ENCODE data around the gene CFAP46.

- TF ChIP-seq POLR2A (IDR thresholded peaks at IDR 0.05), result no peak
- no peak for TF ChIP-seq CTCF (IDR thresholded peaks at IDR 0.05)
Observed at GRCh38 chr10:132970641-132971438, 28.5 kb upstream of the CFAP46 start.

All from ovary (tissue), 3 donors.